Measurements from ENCODE around the gene FADS2. TPM values are rescaled to one million over a fixed set of nuclear protein-coding genes. Genes with fewer than 3 reads are reported as not detected.

FADS2 gene
- total RNA-seq, 1 experiment from 2014 or later, result 1,097 TPM

DNA sequence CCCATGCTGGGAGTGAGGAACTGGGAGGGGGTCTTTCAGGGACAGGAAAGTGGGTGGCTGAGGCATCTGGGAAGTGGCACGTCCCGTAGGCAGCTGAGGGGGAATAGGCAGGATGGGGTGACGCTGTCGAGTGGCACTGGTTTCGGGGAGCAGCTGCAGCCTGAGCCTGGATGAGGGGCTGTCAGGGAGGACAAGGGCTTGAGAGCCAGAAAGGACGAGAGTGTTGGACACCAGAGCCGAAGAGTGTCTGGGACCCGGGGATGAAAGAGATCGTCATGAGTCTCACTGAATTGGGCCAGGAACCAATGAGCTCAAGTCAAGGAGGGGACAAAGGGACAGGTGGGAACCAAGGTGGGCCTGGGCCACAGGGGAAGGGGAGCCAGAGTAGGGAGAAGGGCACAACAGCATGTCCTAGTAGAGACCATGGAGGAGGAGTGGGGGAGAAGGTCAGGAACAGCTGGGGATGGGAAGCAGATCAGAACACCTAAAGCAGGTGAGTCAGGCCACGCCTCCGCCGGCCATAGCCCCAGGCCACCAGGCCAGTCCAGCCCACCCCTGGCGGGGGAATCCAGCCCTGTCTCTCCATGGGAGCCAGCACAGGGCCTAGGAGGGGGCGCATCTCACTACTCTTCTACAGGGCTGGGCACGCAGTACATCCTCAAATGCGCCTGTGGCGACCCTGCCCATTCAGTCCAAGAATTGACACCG is 85.0 kb downstream of the FADS2 start:
- POLR2A ChIA-PET (ENCODE audit: low non-redundant PET), result no interaction called here
- H3K4me3 ChIP-seq (ENCODE audit: low read depth, low read length, poor library complexity, severe bottlenecking), result no peak overlapping the region
- H3K36me3 ChIP-seq (ENCODE audit: insufficient read depth, low read length, poor library complexity, severe bottlenecking), result no peaks in the 10 kb centered on the region
- DNase-seq (ENCODE audit: low spot score), result no peak
- intact Hi-C loops (cut with micrococcal nuclease; ENCODE audit: unreplicated experiment), result no loop called here
- H3K9me3 ChIP-seq (ENCODE audit: low read depth, low read length, poor library complexity, severe bottlenecking), result no peaks in the 10 kb centered on the region
- H3K4me1 ChIP-seq (ENCODE audit: insufficient read depth, low read length, poor library complexity, severe bottlenecking), result peaks cover 4% of the 10 kb centered on the region
- BruUV-seq (replicated peaks), result no TSS peak
- TF ChIP-seq, protein P1, sequence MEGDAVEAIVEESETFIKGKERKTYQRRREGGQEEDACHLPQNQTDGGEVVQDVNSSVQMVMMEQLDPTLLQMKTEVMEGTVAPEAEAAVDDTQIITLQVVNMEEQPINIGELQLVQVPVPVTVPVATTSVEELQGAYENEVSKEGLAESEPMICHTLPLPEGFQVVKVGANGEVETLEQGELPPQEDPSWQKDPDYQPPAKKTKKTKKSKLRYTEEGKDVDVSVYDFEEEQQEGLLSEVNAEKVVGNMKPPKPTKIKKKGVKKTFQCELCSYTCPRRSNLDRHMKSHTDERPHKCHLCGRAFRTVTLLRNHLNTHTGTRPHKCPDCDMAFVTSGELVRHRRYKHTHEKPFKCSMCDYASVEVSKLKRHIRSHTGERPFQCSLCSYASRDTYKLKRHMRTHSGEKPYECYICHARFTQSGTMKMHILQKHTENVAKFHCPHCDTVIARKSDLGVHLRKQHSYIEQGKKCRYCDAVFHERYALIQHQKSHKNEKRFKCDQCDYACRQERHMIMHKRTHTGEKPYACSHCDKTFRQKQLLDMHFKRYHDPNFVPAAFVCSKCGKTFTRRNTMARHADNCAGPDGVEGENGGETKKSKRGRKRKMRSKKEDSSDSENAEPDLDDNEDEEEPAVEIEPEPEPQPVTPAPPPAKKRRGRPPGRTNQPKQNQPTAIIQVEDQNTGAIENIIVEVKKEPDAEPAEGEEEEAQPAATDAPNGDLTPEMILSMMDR (conservative IDR thresholded peaks at IDR 0.05; ENCODE audit: low read depth, low read length), result no peak
- TF ChIP-seq EZH2 (IDR thresholded peaks at IDR 0.05; ENCODE audit: borderline replicate concordance, low read depth, low read length, poor library complexity, severe bottlenecking), result no peak
- H3K27ac ChIP-seq (ENCODE audit: low read depth, low read length, poor library complexity, severe bottlenecking), result no peak overlapping the region
- CTCF ChIA-PET, result interaction anchor here (1.7 kb wide), 1 partner anchor 169 kb away, joined by 4 read pairs; no protein-coding TSS in a partner anchor
- H3K27me3 ChIP-seq (replicated peaks; ENCODE audit: insufficient read depth, low read depth, low read length, poor library complexity), result no peaks in the 10 kb centered on the region

DNA sequence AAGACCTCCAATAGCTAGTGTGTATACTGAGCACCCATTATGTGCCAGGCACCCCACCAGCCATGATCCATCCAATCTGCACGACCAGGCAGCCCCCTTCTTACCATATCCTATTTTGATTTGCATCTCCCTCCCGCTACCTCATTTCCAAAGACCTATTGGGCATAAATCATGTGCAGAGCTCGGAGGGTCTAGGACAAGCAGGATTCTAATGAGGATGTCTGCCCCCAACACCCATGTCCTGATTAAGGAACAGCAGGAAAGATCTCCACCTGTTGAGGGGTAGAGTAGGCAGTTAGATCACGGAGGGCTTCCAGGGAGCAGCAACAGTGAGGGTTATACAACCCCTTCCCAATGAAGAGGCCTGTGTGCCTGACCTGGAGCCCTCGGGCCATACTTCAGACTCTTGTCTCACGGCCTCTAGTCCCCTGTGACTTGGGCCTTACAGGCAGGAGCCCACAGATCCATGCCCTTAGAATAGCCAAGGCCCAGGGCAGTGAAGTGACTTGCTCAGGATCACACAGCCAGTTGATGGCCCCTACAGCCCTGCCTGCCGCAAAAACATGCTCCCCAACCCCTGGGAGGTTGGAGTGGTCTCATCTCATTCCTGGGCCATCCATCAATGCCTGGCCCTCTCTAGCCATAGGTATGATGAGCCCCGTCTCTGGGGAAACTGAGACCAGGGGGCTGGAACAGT is 85.7 kb downstream of the FADS2 start:
- no peak for DNase-seq (ENCODE audit: low spot score)
- ChIA-PET POLR2A (ENCODE audit: low non-redundant PET) (no interaction called here), CTCF (interaction anchor here (1.7 kb wide), 1 partner anchor 168 kb away, joined by 4 read pairs; no protein-coding TSS in a partner anchor)
- no peak overlapping the region for H3K4me3 ChIP-seq (ENCODE audit: low read depth, low read length, poor library complexity, severe bottlenecking)
- H3K27me3 ChIP-seq (replicated peaks; ENCODE audit: insufficient read depth, low read depth, low read length, poor library complexity), result no peaks in the 10 kb centered on the region
- H3K27ac ChIP-seq (ENCODE audit: low read depth, low read length, poor library complexity, severe bottlenecking), result no peak overlapping the region
- no peak for TF ChIP-seq EZH2 (IDR thresholded peaks at IDR 0.05; ENCODE audit: borderline replicate concordance, low read depth, low read length, poor library complexity, severe bottlenecking)
- H3K4me1 ChIP-seq (ENCODE audit: insufficient read depth, low read length, poor library complexity, severe bottlenecking), result peaks cover 9% of the 10 kb centered on the region
- no peaks in the 10 kb centered on the region for H3K36me3 ChIP-seq (ENCODE audit: insufficient read depth, low read length, poor library complexity, severe bottlenecking)
- H3K9me3 ChIP-seq (ENCODE audit: low read depth, low read length, poor library complexity, severe bottlenecking), result no peaks in the 10 kb centered on the region
- no TSS peak for BruUV-seq (replicated peaks)
- intact Hi-C loops (cut with micrococcal nuclease; ENCODE audit: unreplicated experiment), result no loop called here

DNA sequence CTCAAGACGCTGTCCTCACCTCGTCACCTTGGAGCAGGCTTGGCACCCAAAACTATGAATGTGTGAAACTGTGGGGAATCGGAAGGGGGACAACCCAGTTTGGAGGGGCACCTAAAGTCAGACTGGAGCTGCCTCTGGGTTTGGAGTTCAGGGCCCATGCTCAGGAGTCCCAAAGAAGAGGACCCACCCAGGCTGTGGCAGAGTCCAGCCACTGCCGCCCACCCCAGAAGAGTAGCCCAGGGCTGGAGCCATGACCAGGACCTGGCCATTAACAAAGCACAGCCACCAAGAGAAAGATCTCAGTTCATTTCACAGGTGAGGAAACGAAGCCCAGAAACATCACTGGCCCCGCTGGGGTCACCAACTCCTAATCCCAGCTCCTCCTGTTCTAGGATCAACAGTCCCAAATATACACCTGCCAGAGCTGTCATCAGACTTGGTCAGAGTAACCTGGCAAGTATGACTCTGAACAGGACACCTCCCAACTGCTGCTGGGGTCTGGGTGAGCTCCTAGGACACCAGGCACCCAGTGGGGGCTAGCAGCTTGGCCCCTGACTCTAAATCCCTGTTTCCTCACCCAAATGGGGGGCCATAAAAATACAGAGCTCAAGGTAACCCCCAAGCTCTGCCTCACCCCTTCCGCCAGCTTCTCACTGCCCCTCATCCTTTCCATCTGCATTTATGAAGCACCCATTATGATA is 86.5 kb downstream of the FADS2 start:
- Histone ChIP-seq H3K27ac (ENCODE audit: low read depth, low read length, poor library complexity, severe bottlenecking) (no peak overlapping the region), H3K9me3 (ENCODE audit: low read depth, low read length, poor library complexity, severe bottlenecking) (no peaks in the 10 kb centered on the region), H3K4me1 (ENCODE audit: insufficient read depth, low read length, poor library complexity, severe bottlenecking) (peaks cover 9% of the 10 kb centered on the region), H3K4me3 (ENCODE audit: low read depth, low read length, poor library complexity, severe bottlenecking) (no peak overlapping the region), H3K36me3 (ENCODE audit: insufficient read depth, low read length, poor library complexity, severe bottlenecking) (no peaks in the 10 kb centered on the region), H3K27me3 (replicated peaks; ENCODE audit: insufficient read depth, low read depth, low read length, poor library complexity) (no peaks in the 10 kb centered on the region)
- TF ChIP-seq, protein P1 (conservative IDR thresholded peaks at IDR 0.05; ENCODE audit: low read depth, low read length), result no peak
- TF ChIP-seq EZH2 (IDR thresholded peaks at IDR 0.05; ENCODE audit: borderline replicate concordance, low read depth, low read length, poor library complexity, severe bottlenecking), result no peak
- no peak for DNase-seq (ENCODE audit: low spot score)
- intact Hi-C loops (cut with micrococcal nuclease; ENCODE audit: unreplicated experiment), result no loop called here
- CTCF ChIA-PET, result interaction anchor here (1.7 kb wide), 1 partner anchor 167 kb away, joined by 4 read pairs; no protein-coding TSS in a partner anchor
- BruUV-seq (replicated peaks), result no TSS peak
- POLR2A ChIA-PET (ENCODE audit: low non-redundant PET), result no interaction called here

Data from A673 (cell line).